ENCODE results near the gene GABRP.

DNA sequence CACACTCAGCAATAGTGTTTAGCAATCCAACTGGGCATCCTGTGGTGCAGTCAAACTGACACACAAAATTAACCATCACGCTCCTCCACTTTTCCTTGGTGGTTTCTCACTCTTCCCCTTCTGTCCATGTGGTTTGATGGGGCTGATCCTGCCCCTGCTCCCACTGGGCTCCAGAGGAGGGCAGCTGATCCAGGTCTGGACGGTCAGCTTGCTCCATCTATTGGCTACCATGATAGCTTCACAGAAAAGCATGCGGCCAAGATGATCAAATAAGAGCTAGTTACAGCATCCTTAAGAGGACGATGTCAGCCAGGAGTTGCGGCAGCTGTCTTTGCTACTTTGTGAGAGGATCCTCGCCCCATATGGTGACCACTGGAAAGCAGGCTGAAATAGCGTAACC is 48.7 kb downstream of the GABRP start:
- no peak for TF ChIP-seq POLR2A (IDR thresholded peaks at IDR 0.05)
- TF ChIP-seq, protein P1, sequence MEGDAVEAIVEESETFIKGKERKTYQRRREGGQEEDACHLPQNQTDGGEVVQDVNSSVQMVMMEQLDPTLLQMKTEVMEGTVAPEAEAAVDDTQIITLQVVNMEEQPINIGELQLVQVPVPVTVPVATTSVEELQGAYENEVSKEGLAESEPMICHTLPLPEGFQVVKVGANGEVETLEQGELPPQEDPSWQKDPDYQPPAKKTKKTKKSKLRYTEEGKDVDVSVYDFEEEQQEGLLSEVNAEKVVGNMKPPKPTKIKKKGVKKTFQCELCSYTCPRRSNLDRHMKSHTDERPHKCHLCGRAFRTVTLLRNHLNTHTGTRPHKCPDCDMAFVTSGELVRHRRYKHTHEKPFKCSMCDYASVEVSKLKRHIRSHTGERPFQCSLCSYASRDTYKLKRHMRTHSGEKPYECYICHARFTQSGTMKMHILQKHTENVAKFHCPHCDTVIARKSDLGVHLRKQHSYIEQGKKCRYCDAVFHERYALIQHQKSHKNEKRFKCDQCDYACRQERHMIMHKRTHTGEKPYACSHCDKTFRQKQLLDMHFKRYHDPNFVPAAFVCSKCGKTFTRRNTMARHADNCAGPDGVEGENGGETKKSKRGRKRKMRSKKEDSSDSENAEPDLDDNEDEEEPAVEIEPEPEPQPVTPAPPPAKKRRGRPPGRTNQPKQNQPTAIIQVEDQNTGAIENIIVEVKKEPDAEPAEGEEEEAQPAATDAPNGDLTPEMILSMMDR (IDR thresholded peaks at IDR 0.05): no peak
- TF ChIP-seq EP300 (IDR thresholded peaks at IDR 0.05): no peak
